ENCODE data around the gene LUC7L. TPM values are rescaled to one million over a fixed set of nuclear protein-coding genes. Genes with fewer than 3 reads are reported as not detected.

LUC7L gene
- 31.3 and 31.8 TPM in 2 replicates for total RNA-seq

GRCh38 chr16:228852-229730 lies at the start of gene LUC7L:
LUC7L (minus strand) TSS chr16:229449; CDS start chr16:229339, 110 bp downstream.

GRCh38 chr16:275786-276232 lies 46.6 kb upstream of the LUC7L start, which contains the start of gene RGS11:
RGS11 (minus strand) TSS chr16:275944; CDS start chr16:275911, 33 bp downstream.

GRCh38 chr16:234468-235305 lies 5.4 kb upstream of the LUC7L start, which contains the start of gene FAM234A:
FAM234A (plus strand) TSS chr16:234821; CDS start chr16:254414, 19,593 bp downstream.

GRCh38 chr16:180101-180675 lies 49.1 kb downstream of the LUC7L start, which contains the start of gene HBQ1:
HBQ1 (plus strand) TSS chr16:180459; CDS start chr16:180487, 28 bp downstream.

GRCh38 chr16:176477-177382 lies 52.5 kb downstream of the LUC7L start, which contains the start of gene HBA1:
HBA1 (plus strand) TSS chr16:176680; CDS start chr16:176717, 37 bp downstream.

GRCh38 chr16:172374-172941 lies 56.8 kb downstream of the LUC7L start, which contains the start of gene HBA2:
HBA2 (plus strand) TSS chr16:172876; CDS start chr16:172913, 37 bp downstream.

GRCh38 chr16:165539-166374 lies 63.5 kb downstream of the LUC7L start, which contains the start of gene HBM:
HBM (plus strand) TSS chr16:165978; CDS start chr16:165998, 20 bp downstream.

GRCh38 chr16:152141-153128 lies 76.8 kb downstream of the LUC7L start, which contains the start of gene HBZ:
HBZ (plus strand) TSS chr16:152644; CDS start chr16:152910, 266 bp downstream.

Other genes with a start within 250 kb of the LUC7L start
- 3.9 and 6.9 TPM in 2 replicates for gene POLR3K, start 175.8 kb downstream of the LUC7L start, total RNA-seq
- gene SNRNP25, start 175.6 kb downstream of the LUC7L start, total RNA-seq: 21.2 and 26.8 TPM in 2 replicates
- gene RHBDF1, start 156.8 kb downstream of the LUC7L start, total RNA-seq: 112 and 122 TPM in 2 replicates
- 196 and 229 TPM in 2 replicates for gene MPG, start 151.2 kb downstream of the LUC7L start, total RNA-seq
- 7.1 and 9.0 TPM in 2 replicates for gene NPRL3, start 90.8 kb downstream of the LUC7L start, total RNA-seq
- gene HBZ, start 76.8 kb downstream of the LUC7L start, total RNA-seq: not detected in 2 replicates
- gene HBM, start 63.5 kb downstream of the LUC7L start, total RNA-seq: not detected in 2 replicates
- not detected in 2 replicates for gene HBA2, start 56.6 kb downstream of the LUC7L start, total RNA-seq
- not detected in 2 replicates for gene HBA1, start 52.8 kb downstream of the LUC7L start, total RNA-seq
- not detected in 2 replicates for gene HBQ1, start 49.0 kb downstream of the LUC7L start, total RNA-seq
- 49.4 and 63.2 TPM in 2 replicates for gene FAM234A, start 5.4 kb upstream of the LUC7L start, total RNA-seq
- gene RGS11, start 46.5 kb upstream of the LUC7L start, total RNA-seq: 2.7 and 5.0 TPM in 2 replicates
- 0.37 and 0.66 TPM in 2 replicates for gene ARHGDIG, start 51.1 kb upstream of the LUC7L start, total RNA-seq
- gene PDIA2, start 53.7 kb upstream of the LUC7L start, total RNA-seq: 0.79 and 0.93 TPM in 2 replicates
- gene AXIN1, start 123.3 kb upstream of the LUC7L start, total RNA-seq: 14.4 and 16.9 TPM in 2 replicates
- gene MRPL28, start 141.1 kb upstream of the LUC7L start, total RNA-seq: 79.5 and 91.3 TPM in 2 replicates
- gene PGAP6, start 152.5 kb upstream of the LUC7L start, total RNA-seq: 77.7 and 108 TPM in 2 replicates
- 61.1 and 67.6 TPM in 2 replicates for gene NME4, start 167.8 kb upstream of the LUC7L start, total RNA-seq
- gene DECR2, start 172.4 kb upstream of the LUC7L start, total RNA-seq: 8.5 and 10.4 TPM in 2 replicates
- 25.4 and 26.5 TPM in 2 replicates for gene RAB11FIP3, start 196.2 kb upstream of the LUC7L start, total RNA-seq